Loucy (cell line): ENCODE measurements around the gene DHX34.

Source experiments
- H2AFZ ChIP-seq: fragments of 200-600 bp; sonication (generic); 2 replicates; pipeline ENCODE4 v1.6.0; 2016; ENCODE audit warnings: antibody characterized with exemption, mild to moderate bottlenecking, low read length, moderate library complexity
- H3F3A ChIP-seq: fragments of 200-600 bp; 2 replicates; pipeline ENCODE4 v1.6.0; 2016; ENCODE audit warnings: antibody characterized with exemption, low read depth, mild to moderate bottlenecking
- H3K27me3 ChIP-seq: fragments of 200-600 bp; sonication (generic); 2 replicates; pipeline ENCODE4 v1.6.1; 2014; ENCODE audit warnings: low read length, mild to moderate bottlenecking; ENCODE audit not compliant: insufficient read depth, poor library complexity, severe bottlenecking
- H3K36me3 ChIP-seq: fragments of 200-600 bp; sonication (generic); 2 replicates; pipeline ENCODE4 v1.6.1; 2016; ENCODE audit warnings: low read length; ENCODE audit not compliant: insufficient read depth
- H3K4me1 ChIP-seq: fragments of 200-600 bp; sonication (generic); 2 replicates; pipeline ENCODE4 v1.5.1; 2014; ENCODE audit warnings: low read length, mild to moderate bottlenecking; ENCODE audit not compliant: insufficient read depth, poor library complexity, severe bottlenecking
- H3K4me2 ChIP-seq: fragments of 200-600 bp; sonication (generic); 2 replicates; pipeline ENCODE4 v1.6.0; 2014; ENCODE audit warnings: antibody characterized with exemption, low read length, low read depth, mild to moderate bottlenecking; ENCODE audit not compliant: poor library complexity, severe bottlenecking
- H3K4me3 ChIP-seq: fragments of 200-600 bp; sonication (generic); 2 replicates; pipeline ENCODE4 v1.5.1; 2014; ENCODE audit warnings: low read length, mild to moderate bottlenecking, mixed read lengths; ENCODE audit not compliant: poor library complexity, severe bottlenecking
- H3K79me2 ChIP-seq: fragments of 200-600 bp; sonication (generic); 2 replicates; pipeline ENCODE4 v1.6.1; 2014; ENCODE audit warnings: low read length; ENCODE audit not compliant: insufficient read depth
- H3K9ac ChIP-seq: fragments of 200-600 bp; sonication (generic); 2 replicates; pipeline ENCODE4 v1.6.0; 2014; ENCODE audit warnings: mild to moderate bottlenecking, low read depth, low read length, moderate library complexity; ENCODE audit not compliant: poor library complexity, severe bottlenecking
- H3K9me2 ChIP-seq: fragments of 200-600 bp; sonication (generic); replicated peaks from 2 replicates; pipeline ENCODE4 v1.6.1; 2016; ENCODE audit warnings: low read depth, low read length, mixed read lengths
- H3K9me3 ChIP-seq: fragments of 200-600 bp; sonication (generic); 2 replicates; pipeline ENCODE4 v1.6.1; 2014; ENCODE audit warnings: mild to moderate bottlenecking, antibody characterized with exemption, low read length, low read depth; ENCODE audit not compliant: insufficient read depth
- H4K20me1 ChIP-seq: fragments of 200-600 bp; sonication (generic); 2 replicates; pipeline ENCODE4 v1.6.0; 2014; ENCODE audit warnings: antibody characterized with exemption, low read length, mild to moderate bottlenecking; ENCODE audit not compliant: insufficient read depth, poor library complexity, severe bottlenecking
- CTCF ChIP-seq: fragments of 200-600 bp; sonication (generic); conservative IDR thresholded peaks from 2 replicates; pipeline ENCODE4 v1.5.1; 2014; ENCODE audit warnings: mild to moderate bottlenecking, antibody characterized with exemption, low read length
- EZH2phosphoT487 ChIP-seq: fragments of 200-600 bp; IDR thresholded peaks from 2 replicates; pipeline ENCODE4 v1.6.1; 2018; ENCODE audit warnings: antibody characterized with exemption, mild to moderate bottlenecking, moderate library complexity, borderline replicate concordance

The DHX34 gene

DNA sequence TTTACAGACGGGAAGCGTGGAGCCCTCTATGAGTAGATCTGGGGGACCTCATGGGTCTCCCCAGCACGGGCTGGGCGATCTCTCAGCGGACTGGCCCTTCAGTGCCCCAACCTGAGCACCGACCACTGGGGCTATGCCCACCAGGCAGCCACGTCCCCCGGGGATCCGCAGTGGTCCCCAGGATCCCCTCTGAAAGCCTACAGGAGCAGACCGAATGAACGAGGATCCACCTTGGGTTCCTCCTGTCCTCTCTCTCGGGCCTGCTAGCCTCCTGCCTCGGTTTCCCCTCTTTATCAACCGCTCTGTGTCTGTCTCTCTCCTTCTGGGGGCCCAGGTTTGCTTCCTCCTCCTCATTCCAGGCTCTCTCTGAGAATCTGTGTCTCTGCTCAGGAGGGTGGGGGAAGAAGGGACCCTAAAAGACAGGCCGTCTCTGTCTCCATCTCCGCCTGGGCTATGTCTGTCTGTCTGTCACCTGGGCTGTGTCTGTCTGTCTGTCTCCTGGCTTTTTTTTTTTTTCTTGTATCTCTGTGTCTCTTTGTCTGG lies 72.2 kb downstream of the DHX34 start:
- Histone ChIP-seq H3K36me3 (no peaks in the 10 kb centered on the region), H2AFZ (no peak overlapping the region), H3K27me3 (peaks cover 10% of the 10 kb centered on the region), H3F3A (no peaks in the 10 kb centered on the region), H3K4me3 (no peak overlapping the region), H3K9me3 (no peaks in the 10 kb centered on the region), H3K9ac (no peak overlapping the region), H3K9me2 (no peaks in the 10 kb centered on the region), H4K20me1 (no peaks in the 10 kb centered on the region), H3K79me2 (no peaks in the 10 kb centered on the region), H3K4me2 (no peak overlapping the region), H3K4me1 (no peaks in the 10 kb centered on the region)
- TF ChIP-seq EZH2phosphoT487 (no peak), CTCF (no peak)

- no peaks in the 10 kb centered on the region for H3F3A ChIP-seq
- H4K20me1 ChIP-seq, result no peaks in the 10 kb centered on the region
- no peaks in the 10 kb centered on the region for H3K9me2 ChIP-seq
- no peak overlapping the region for H3K4me3 ChIP-seq
- no peak overlapping the region for H3K4me2 ChIP-seq
- no peaks in the 10 kb centered on the region for H3K9me3 ChIP-seq
- peaks cover under 1% of the 10 kb centered on the region for H3K4me1 ChIP-seq
- H2AFZ ChIP-seq, result no peak overlapping the region
- H3K9ac ChIP-seq, result no peak overlapping the region
- peaks cover 10% of the 10 kb centered on the region for H3K27me3 ChIP-seq
- no peaks in the 10 kb centered on the region for H3K79me2 ChIP-seq
- no peaks in the 10 kb centered on the region for H3K36me3 ChIP-seq
- TF ChIP-seq EZH2phosphoT487, result no peak
- no peak for TF ChIP-seq CTCF
Measured at GRCh38 chr19:47421844-47422395, 72.8 kb downstream of the DHX34 start.

GRCh38 chr19:47422417-47423163 lies 73.5 kb downstream of the DHX34 start:
- Histone ChIP-seq H3K9me2 (no peaks in the 10 kb centered on the region), H3K9ac (no peak overlapping the region), H3K4me2 (no peak overlapping the region), H4K20me1 (no peaks in the 10 kb centered on the region), H3K9me3 (no peaks in the 10 kb centered on the region), H3K79me2 (no peaks in the 10 kb centered on the region), H3K27me3 (peaks cover 10% of the 10 kb centered on the region), H3K4me3 (no peak overlapping the region), H3K36me3 (no peaks in the 10 kb centered on the region), H3K4me1 (peaks cover 6% of the 10 kb centered on the region), H3F3A (peaks cover 3% of the 10 kb centered on the region; the same call in 1 of the 2 replicates), H2AFZ (no peak overlapping the region)
- TF ChIP-seq CTCF (no peak), EZH2phosphoT487 (no peak)
